HG03460 (cell line): ENCODE data around the gene SULT1C3.
"Not testable (repeated sequence)": the region's sequence is repeated elsewhere in the genome, so short reads cannot be mapped to it uniquely, and the experiment has no call there.

Source experiments
- ATAC-seq: cut with Tn5 transposase; IDR thresholded peaks from one replicate; pipeline ENCODE4 v1.9.1; 2021; ENCODE audit not compliant: unreplicated experiment

SULT1C3 gene

GRCh38 chr2:108244667-108245414 lies 5.1 kb downstream of the SULT1C3 start:
- no peak for ATAC-seq

GRCh38 chr2:108253106-108253505 lies 13.3 kb downstream of the SULT1C3 start:
- no peak for ATAC-seq

GRCh38 chr2:108257757-108258331 lies 18.1 kb downstream of the SULT1C3 start:
- no peak for ATAC-seq

GRCh38 chr2:108260773-108261172 lies 21.0 kb downstream of the SULT1C3 start:
- no peak for ATAC-seq

- no peak for ATAC-seq
Measured at GRCh38 chr2:108262036-108262435, 22.3 kb downstream of the SULT1C3 start.

GRCh38 chr2:108263401-108263800 lies 23.6 kb downstream of the SULT1C3 start:
- ATAC-seq = no peak

- no peak for ATAC-seq
Measured at GRCh38 chr2:108266218-108266617, 26.4 kb downstream of the SULT1C3 start.

- no peak for ATAC-seq
Measured at GRCh38 chr2:108267101-108267500, 27.3 kb downstream of the SULT1C3 start.

- ATAC-seq = no peak
Measured at GRCh38 chr2:108268001-108268400, 28.2 kb downstream of the SULT1C3 start.

- no peak for ATAC-seq
Measured at GRCh38 chr2:108270346-108270745, 30.6 kb downstream of the SULT1C3 start.

GRCh38 chr2:108270768-108271506 lies 31.2 kb downstream of the SULT1C3 start:
- ATAC-seq = no peak

- no peak for ATAC-seq
Measured at GRCh38 chr2:108271691-108272253, 32.0 kb downstream of the SULT1C3 start.

- ATAC-seq = no peak
Measured at GRCh38 chr2:108278631-108279030, 38.9 kb downstream of the SULT1C3 start.

- ATAC-seq = no peak
Measured at GRCh38 chr2:108279468-108279867, 39.7 kb downstream of the SULT1C3 start.

GRCh38 chr2:108280466-108280865 lies 40.7 kb downstream of the SULT1C3 start:
- no peak for ATAC-seq

- not testable (repeated sequence) for ATAC-seq
Measured at GRCh38 chr2:108284566-108284965, 44.8 kb downstream of the SULT1C3 start.

GRCh38 chr2:108285616-108286015 lies 45.8 kb downstream of the SULT1C3 start:
- no peak for ATAC-seq

- no peak for ATAC-seq
Measured at GRCh38 chr2:108287169-108287568, 47.4 kb downstream of the SULT1C3 start.

- ATAC-seq = no peak
Measured at GRCh38 chr2:108288534-108289106, 48.9 kb downstream of the SULT1C3 start, which contains the start of gene SULT1C2. Gene SULT1C2, plus strand, starts transcription at chr2:108288895. Its CDS starts 4,773 bp downstream, at chr2:108293668.

GRCh38 chr2:108293850-108294249 lies 54.1 kb downstream of the SULT1C3 start:
- no peak for ATAC-seq

- no peak for ATAC-seq
Measured at GRCh38 chr2:108297436-108298141, 57.8 kb downstream of the SULT1C3 start.
